Measurements from ENCODE around the gene MMD. TPM values are rescaled to one million over a fixed set of nuclear protein-coding genes. Genes with fewer than 3 reads are reported as not detected.

Gene MMD
- total and polyA plus RNA-seq, 2 of the 13 experiments (the other 11 are each of a cell fraction or from before 2014, with no cell fraction given), result 121 to 225 TPM

DNA sequence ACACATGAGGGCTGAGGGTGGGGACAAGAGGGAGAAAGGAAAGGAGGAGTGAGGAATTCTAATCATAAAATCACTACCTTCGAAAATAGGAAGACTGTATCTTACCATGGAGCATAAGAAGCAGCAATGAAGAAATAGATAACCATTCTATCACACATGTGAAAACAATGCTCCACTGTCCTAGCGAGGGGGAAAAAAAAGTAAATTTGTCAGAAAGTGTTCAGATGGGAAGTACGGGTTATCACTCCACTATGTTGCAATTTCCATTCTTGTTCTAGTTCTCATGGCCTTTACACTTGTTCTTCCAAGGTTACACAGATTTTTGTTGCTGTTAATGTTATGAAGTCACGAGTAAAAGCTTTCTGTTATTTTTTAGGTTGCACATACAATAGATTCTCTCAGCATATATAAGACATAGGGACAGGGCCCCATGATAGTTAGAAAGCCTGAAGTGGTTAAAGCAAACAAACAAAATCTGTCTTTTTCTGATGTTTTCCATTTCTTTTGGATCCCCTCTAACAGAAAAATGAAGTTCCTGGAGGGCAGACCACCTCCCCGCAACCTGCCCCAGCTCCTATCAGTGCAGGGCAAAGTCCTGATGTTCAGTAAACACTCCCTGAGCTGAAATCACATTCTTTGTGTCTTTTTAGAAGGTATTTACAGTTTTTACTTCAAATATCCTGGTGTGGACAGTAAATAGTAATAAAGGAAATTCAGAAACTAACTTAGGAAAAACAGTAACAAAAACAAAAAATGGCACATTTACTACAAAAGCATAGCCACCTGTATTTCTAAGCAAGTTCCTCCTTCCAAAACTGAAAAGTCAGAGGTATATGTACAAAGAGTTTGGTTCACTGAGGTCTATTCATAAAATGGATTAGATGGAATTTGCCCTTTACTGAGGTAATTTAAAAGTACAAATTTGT is 13.7 kb downstream of the MMD start (continued):
- TF ChIP-seq ARNT2 (CRISPR knock-in tag; IDR thresholded peaks at IDR 0.05; ENCODE audit: low read depth) (no peak), ZZZ3 (CRISPR knock-in tag; IDR thresholded peaks at IDR 0.05; ENCODE audit: borderline replicate concordance) (no peak), SIX4 (CRISPR knock-in tag; IDR thresholded peaks at IDR 0.05) (peak; percentile 7; the same call in 1 of the 2 replicates), FOXA3 (CRISPR knock-in tag; IDR thresholded peaks at IDR 0.05) (peak; percentile 91), ZNF839 (CRISPR knock-in tag; IDR thresholded peaks at IDR 0.05; ENCODE audit: borderline replicate concordance) (no peak), NCOA5 (CRISPR knock-in tag; IDR thresholded peaks at IDR 0.05) (no peak), ZNF274 (CRISPR knock-in tag; IDR thresholded peaks at IDR 0.05) (no peak), SMAD9 (CRISPR knock-in tag; IDR thresholded peaks at IDR 0.05) (no peak), ZNF281 (CRISPR knock-in tag; IDR thresholded peaks at IDR 0.05; ENCODE audit: borderline replicate concordance) (peak; percentile 27; the same call in 1 of the 2 replicates), DMAP1 (CRISPR knock-in tag; IDR thresholded peaks at IDR 0.05) (peak; percentile 73; the same call in 1 of the 2 replicates), NFKBIZ (CRISPR knock-in tag; IDR thresholded peaks at IDR 0.05) (peak; percentile 88), RORA (CRISPR knock-in tag; IDR thresholded peaks at IDR 0.05) (no peak; the same call in 1 of the 2 replicates)
- TF ChIP-seq, protein P1, sequence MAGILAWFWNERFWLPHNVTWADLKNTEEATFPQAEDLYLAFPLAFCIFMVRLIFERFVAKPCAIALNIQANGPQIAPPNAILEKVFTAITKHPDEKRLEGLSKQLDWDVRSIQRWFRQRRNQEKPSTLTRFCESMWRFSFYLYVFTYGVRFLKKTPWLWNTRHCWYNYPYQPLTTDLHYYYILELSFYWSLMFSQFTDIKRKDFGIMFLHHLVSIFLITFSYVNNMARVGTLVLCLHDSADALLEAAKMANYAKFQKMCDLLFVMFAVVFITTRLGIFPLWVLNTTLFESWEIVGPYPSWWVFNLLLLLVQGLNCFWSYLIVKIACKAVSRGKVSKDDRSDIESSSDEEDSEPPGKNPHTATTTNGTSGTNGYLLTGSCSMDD (CRISPR knock-in tag; IDR thresholded peaks at IDR 0.05), result no peak
- TF ChIP-seq, protein P2, sequence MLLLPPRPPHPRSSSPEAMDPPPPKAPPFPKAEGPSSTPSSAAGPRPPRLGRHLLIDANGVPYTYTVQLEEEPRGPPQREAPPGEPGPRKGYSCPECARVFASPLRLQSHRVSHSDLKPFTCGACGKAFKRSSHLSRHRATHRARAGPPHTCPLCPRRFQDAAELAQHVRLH (CRISPR knock-in tag; IDR thresholded peaks at IDR 0.05; ENCODE audit: borderline replicate concordance, low read depth), result peak; percentile 29; the same call in 1 of the 2 replicates
- TF ChIP-seq, protein P3, sequence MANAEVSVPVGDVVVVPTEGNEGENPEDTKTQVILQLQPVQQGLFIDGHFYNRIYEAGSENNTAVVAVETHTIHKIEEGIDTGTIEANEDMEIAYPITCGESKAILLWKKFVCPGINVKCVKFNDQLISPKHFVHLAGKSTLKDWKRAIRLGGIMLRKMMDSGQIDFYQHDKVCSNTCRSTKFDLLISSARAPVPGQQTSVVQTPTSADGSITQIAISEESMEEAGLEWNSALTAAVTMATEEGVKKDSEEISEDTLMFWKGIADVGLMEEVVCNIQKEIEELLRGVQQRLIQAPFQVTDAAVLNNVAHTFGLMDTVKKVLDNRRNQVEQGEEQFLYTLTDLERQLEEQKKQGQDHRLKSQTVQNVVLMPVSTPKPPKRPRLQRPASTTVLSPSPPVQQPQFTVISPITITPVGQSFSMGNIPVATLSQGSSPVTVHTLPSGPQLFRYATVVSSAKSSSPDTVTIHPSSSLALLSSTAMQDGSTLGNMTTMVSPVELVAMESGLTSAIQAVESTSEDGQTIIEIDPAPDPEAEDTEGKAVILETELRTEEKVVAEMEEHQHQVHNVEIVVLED (CRISPR knock-in tag; IDR thresholded peaks at IDR 0.05; ENCODE audit: borderline replicate concordance), result no peak; the same call in 1 of the 2 replicates
- TF ChIP-seq, protein P4, sequence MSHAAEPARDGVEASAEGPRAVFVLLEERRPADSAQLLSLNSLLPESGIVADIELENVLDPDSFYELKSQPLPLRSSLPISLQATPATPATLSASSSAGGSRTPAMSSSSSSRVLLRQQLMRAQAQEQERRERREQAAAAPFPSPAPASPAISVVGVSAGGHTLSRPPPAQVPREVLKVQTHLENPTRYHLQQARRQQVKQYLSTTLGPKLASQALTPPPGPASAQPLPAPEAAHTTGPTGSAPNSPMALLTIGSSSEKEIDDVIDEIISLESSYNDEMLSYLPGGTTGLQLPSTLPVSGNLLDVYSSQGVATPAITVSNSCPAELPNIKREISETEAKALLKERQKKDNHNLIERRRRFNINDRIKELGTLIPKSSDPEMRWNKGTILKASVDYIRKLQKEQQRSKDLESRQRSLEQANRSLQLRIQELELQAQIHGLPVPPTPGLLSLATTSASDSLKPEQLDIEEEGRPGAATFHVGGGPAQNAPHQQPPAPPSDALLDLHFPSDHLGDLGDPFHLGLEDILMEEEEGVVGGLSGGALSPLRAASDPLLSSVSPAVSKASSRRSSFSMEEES (CRISPR knock-in tag; IDR thresholded peaks at IDR 0.05), result peak; percentile 89
- TF ChIP-seq, protein P5, sequence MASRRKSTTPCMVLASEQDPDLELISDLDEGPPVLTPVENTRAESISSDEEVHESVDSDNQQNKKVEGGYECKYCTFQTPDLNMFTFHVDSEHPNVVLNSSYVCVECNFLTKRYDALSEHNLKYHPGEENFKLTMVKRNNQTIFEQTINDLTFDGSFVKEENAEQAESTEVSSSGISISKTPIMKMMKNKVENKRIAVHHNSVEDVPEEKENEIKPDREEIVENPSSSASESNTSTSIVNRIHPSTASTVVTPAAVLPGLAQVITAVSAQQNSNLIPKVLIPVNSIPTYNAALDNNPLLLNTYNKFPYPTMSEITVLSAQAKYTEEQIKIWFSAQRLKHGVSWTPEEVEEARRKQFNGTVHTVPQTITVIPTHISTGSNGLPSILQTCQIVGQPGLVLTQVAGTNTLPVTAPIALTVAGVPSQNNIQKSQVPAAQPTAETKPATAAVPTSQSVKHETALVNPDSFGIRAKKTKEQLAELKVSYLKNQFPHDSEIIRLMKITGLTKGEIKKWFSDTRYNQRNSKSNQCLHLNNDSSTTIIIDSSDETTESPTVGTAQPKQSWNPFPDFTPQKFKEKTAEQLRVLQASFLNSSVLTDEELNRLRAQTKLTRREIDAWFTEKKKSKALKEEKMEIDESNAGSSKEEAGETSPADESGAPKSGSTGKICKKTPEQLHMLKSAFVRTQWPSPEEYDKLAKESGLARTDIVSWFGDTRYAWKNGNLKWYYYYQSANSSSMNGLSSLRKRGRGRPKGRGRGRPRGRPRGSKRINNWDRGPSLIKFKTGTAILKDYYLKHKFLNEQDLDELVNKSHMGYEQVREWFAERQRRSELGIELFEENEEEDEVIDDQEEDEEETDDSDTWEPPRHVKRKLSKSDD (CRISPR knock-in tag; IDR thresholded peaks at IDR 0.05; ENCODE audit: low read depth), result no peak
